DOHH2 (cell line): Measurements from ENCODE around the gene METTL9.

Experiments used
- CTCF ChIP-seq: fragments of 200-600 bp; sonication (generic); IDR thresholded peaks from one replicate; pipeline ENCODE4 v1.5.1; 2014; ENCODE audit warnings: antibody characterized with exemption, mild to moderate bottlenecking, low read depth, low read length; ENCODE audit not compliant: poor library complexity, severe bottlenecking
- EZH2phosphoT487 ChIP-seq: fragments of 200-600 bp; sonication (generic); IDR thresholded peaks from 2 replicates; pipeline ENCODE4 v1.6.1; 2017; ENCODE audit warnings: borderline replicate concordance, mild to moderate bottlenecking, antibody characterized with exemption, low read length, moderate library complexity, mixed read lengths

DNA sequence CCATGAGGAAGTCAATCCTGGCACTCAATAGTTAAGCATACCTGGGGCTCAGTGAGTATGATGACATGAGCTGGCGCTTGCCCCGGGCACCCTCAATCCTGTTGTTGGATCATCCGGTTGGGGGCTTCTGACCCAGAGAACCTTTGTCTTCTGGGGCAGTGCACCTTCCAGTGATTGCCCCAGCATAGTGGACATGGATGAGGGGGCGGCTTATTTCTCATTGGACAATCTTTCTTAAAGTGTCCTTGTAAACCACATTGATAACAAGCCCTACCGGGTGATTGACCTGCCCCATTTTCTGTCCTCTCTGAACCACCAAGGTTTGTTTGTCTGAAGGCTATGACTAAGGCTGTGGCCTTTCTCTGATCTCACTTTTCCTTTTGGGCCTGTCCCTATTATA lies 34.8 kb downstream of the METTL9 start:
- no peak for TF ChIP-seq CTCF
- TF ChIP-seq EZH2phosphoT487, result no peak
